ENCODE measurements around the gene OASL. TPM values are rescaled to one million over a fixed set of nuclear protein-coding genes. Genes with fewer than 3 reads are reported as not detected.

OASL gene
- total and polyA plus RNA-seq, 4 donors: 0.60 to 11.1 (median 9.2) TPM

- no peaks in the 10 kb centered on the region for H3K9me3 ChIP-seq (ENCODE audit: control insufficient read depth in 4 of 4, insufficient read depth in 3 of 4, low read length in 3 of 4)
- peaks cover 0 to 5% (median 0%) of the 10 kb centered on the region in 4 donors for H3K36me3 ChIP-seq (ENCODE audit: control insufficient read depth in 4 of 4, insufficient read depth in 4 of 4, low read length in 4 of 4)
- DNase-seq (no peak), ATAC-seq (ENCODE audit: insufficient read depth, low FRiP score) (no peak)
- no peak overlapping the region for H3K9ac ChIP-seq (ENCODE audit: insufficient read depth in 1 of 2, low read length in 2 of 2)
- no peaks in the 10 kb centered on the region for H3K27me3 ChIP-seq (ENCODE audit: control insufficient read depth in 3 of 3, insufficient read depth in 3 of 3, low read length in 2 of 3)
- no peak overlapping the region for H3K27ac ChIP-seq (ENCODE audit: low read depth in 1 of 2, low read length in 1 of 2)
- no peak overlapping the region for H3K4me3 ChIP-seq
- no peaks in the 10 kb centered on the region for H3K4me1 ChIP-seq (ENCODE audit: control insufficient read depth in 5 of 5, insufficient read depth in 5 of 5, low read length in 5 of 5)
- TF ChIP-seq CTCF (IDR thresholded peaks at IDR 0.05; ENCODE audit: control extremely low read depth, extremely low read depth): no peak
- WGBS, 2 donors: 82 to 93% methylated on average over 6 of the region's 6 CpGs
Measured at GRCh38 chr12:121021754-121022153, 17.3 kb downstream of the OASL start.

GRCh38 chr12:121018860-121019617 lies 20.0 kb downstream of the OASL start:
- peaks cover 0 to 9% (median 2%) of the 10 kb centered on the region in 5 donors for H3K4me1 ChIP-seq (ENCODE audit: control insufficient read depth in 5 of 5, insufficient read depth in 5 of 5, low read length in 5 of 5)
- H3K9ac ChIP-seq (ENCODE audit: insufficient read depth in 1 of 2, low read length in 2 of 2): no peak overlapping the region
- WGBS, 2 donors: 93 to 100% methylated on average over 1 to 2 of the region's 2 CpGs
- no peak overlapping the region for H3K27ac ChIP-seq (ENCODE audit: low read depth in 1 of 2, low read length in 1 of 2)
- H3K36me3 ChIP-seq (ENCODE audit: control insufficient read depth in 4 of 4, insufficient read depth in 4 of 4, low read length in 4 of 4): peaks cover 0 to 5% (median 0%) of the 10 kb centered on the region in 4 donors
- no peak for ATAC-seq (ENCODE audit: insufficient read depth, low FRiP score)
- no peak overlapping the region for H3K4me3 ChIP-seq
- DNase-seq: no peak
- no peaks in the 10 kb centered on the region for H3K27me3 ChIP-seq (ENCODE audit: control insufficient read depth in 3 of 3, insufficient read depth in 3 of 3, low read length in 2 of 3)
- no peak for TF ChIP-seq CTCF (IDR thresholded peaks at IDR 0.05; ENCODE audit: control extremely low read depth, extremely low read depth)
- H3K9me3 ChIP-seq (ENCODE audit: control insufficient read depth in 4 of 4, insufficient read depth in 3 of 4, low read length in 3 of 4): no peaks in the 10 kb centered on the region

- 70 to 79% methylated on average over 15 of the region's 15 CpGs for WGBS, 2 donors
- no peak for TF ChIP-seq CTCF (IDR thresholded peaks at IDR 0.05; ENCODE audit: control extremely low read depth, extremely low read depth)
- no peaks in the 10 kb centered on the region for H3K27me3 ChIP-seq (ENCODE audit: control insufficient read depth in 3 of 3, insufficient read depth in 3 of 3, low read length in 2 of 3)
- peaks cover 0 to 7% (median 0%) of the 10 kb centered on the region in 4 donors for H3K36me3 ChIP-seq (ENCODE audit: control insufficient read depth in 4 of 4, insufficient read depth in 4 of 4, low read length in 4 of 4)
- H3K4me1 ChIP-seq (ENCODE audit: control insufficient read depth in 5 of 5, insufficient read depth in 5 of 5, low read length in 5 of 5): peaks cover 0 to 9% (median 2%) of the 10 kb centered on the region in 5 donors
- no peak for DNase-seq
- H3K9ac ChIP-seq (ENCODE audit: insufficient read depth in 1 of 2, low read length in 2 of 2): no peak overlapping the region
- H3K4me3 ChIP-seq: no peak overlapping the region
- no peak overlapping the region for H3K27ac ChIP-seq (ENCODE audit: low read depth in 1 of 2, low read length in 1 of 2)
- H3K9me3 ChIP-seq (ENCODE audit: control insufficient read depth in 4 of 4, insufficient read depth in 3 of 4, low read length in 3 of 4): no peaks in the 10 kb centered on the region
- no peak for ATAC-seq (ENCODE audit: insufficient read depth, low FRiP score)
Measured at GRCh38 chr12:121017966-121018491, 21.0 kb downstream of the OASL start.
